ENCODE measurements around the gene TMEM98.

TMEM98 gene

GRCh38 chr17:32954477-32954876, 26.5 kb downstream of the TMEM98 start:
- no peaks in the 10 kb centered on the region for H3K27me3 ChIP-seq (ENCODE audit: insufficient read depth, low read length, poor library complexity, severe bottlenecking)
- no peaks in the 10 kb centered on the region for H4K20me1 ChIP-seq (ENCODE audit: insufficient read depth, low read length, poor library complexity, severe bottlenecking)
- H3K9ac ChIP-seq (ENCODE audit: low read depth, low read length, poor library complexity, severe bottlenecking) = no peak overlapping the region
- H3K36me3 ChIP-seq (ENCODE audit: insufficient read depth, low read length) = no peaks in the 10 kb centered on the region
- H3K4me2 ChIP-seq (ENCODE audit: low read depth, low read length, poor library complexity, severe bottlenecking) = no peak overlapping the region
- H2AFZ ChIP-seq (ENCODE audit: low read length) = no peak overlapping the region
- no peaks in the 10 kb centered on the region for H3K4me1 ChIP-seq (ENCODE audit: insufficient read depth, low read length, poor library complexity, severe bottlenecking)
- no peaks in the 10 kb centered on the region for H3K9me3 ChIP-seq (ENCODE audit: insufficient read depth, low read depth, low read length)
- no peak for TF ChIP-seq CTCF (conservative IDR thresholded peaks at IDR 0.05; ENCODE audit: low read length)
- no peak for TF ChIP-seq EZH2phosphoT487 (IDR thresholded peaks at IDR 0.05; ENCODE audit: borderline replicate concordance)
- H3K79me2 ChIP-seq (ENCODE audit: insufficient read depth, low read length) = no peaks in the 10 kb centered on the region
- H3K9me2 ChIP-seq (replicated peaks; ENCODE audit: low read depth, low read length) = no peaks in the 10 kb centered on the region
- no peaks in the 10 kb centered on the region for H3F3A ChIP-seq (ENCODE audit: low read depth)
- no peak overlapping the region for H3K4me3 ChIP-seq (ENCODE audit: low read length, poor library complexity, severe bottlenecking)

- Histone ChIP-seq H3F3A (ENCODE audit: low read depth) (no peaks in the 10 kb centered on the region), H3K4me3 (ENCODE audit: low read length, poor library complexity, severe bottlenecking) (no peak overlapping the region), H3K27me3 (ENCODE audit: insufficient read depth, low read length, poor library complexity, severe bottlenecking) (no peaks in the 10 kb centered on the region), H2AFZ (ENCODE audit: low read length) (no peak overlapping the region), H3K4me1 (ENCODE audit: insufficient read depth, low read length, poor library complexity, severe bottlenecking) (no peaks in the 10 kb centered on the region), H4K20me1 (ENCODE audit: insufficient read depth, low read length, poor library complexity, severe bottlenecking) (no peaks in the 10 kb centered on the region), H3K9me3 (ENCODE audit: insufficient read depth, low read depth, low read length) (no peaks in the 10 kb centered on the region), H3K36me3 (ENCODE audit: insufficient read depth, low read length) (no peaks in the 10 kb centered on the region), H3K79me2 (ENCODE audit: insufficient read depth, low read length) (no peaks in the 10 kb centered on the region), H3K9ac (ENCODE audit: low read depth, low read length, poor library complexity, severe bottlenecking) (no peak overlapping the region), H3K4me2 (ENCODE audit: low read depth, low read length, poor library complexity, severe bottlenecking) (no peak overlapping the region), H3K9me2 (replicated peaks; ENCODE audit: low read depth, low read length) (no peaks in the 10 kb centered on the region)
- TF ChIP-seq CTCF (conservative IDR thresholded peaks at IDR 0.05; ENCODE audit: low read length) = no peak
- no peak for TF ChIP-seq EZH2phosphoT487 (IDR thresholded peaks at IDR 0.05; ENCODE audit: borderline replicate concordance)
Observed at GRCh38 chr17:32955155-32955554, 27.2 kb downstream of the TMEM98 start.

- Histone ChIP-seq H3K9ac (ENCODE audit: low read depth, low read length, poor library complexity, severe bottlenecking) (no peak overlapping the region), H3K9me2 (replicated peaks; ENCODE audit: low read depth, low read length) (no peaks in the 10 kb centered on the region), H3K79me2 (ENCODE audit: insufficient read depth, low read length) (no peaks in the 10 kb centered on the region), H2AFZ (ENCODE audit: low read length) (no peak overlapping the region), H3K9me3 (ENCODE audit: insufficient read depth, low read depth, low read length) (no peaks in the 10 kb centered on the region), H3K27me3 (ENCODE audit: insufficient read depth, low read length, poor library complexity, severe bottlenecking) (no peaks in the 10 kb centered on the region), H3K4me1 (ENCODE audit: insufficient read depth, low read length, poor library complexity, severe bottlenecking) (no peaks in the 10 kb centered on the region), H3K4me3 (ENCODE audit: low read length, poor library complexity, severe bottlenecking) (no peak overlapping the region), H3K4me2 (ENCODE audit: low read depth, low read length, poor library complexity, severe bottlenecking) (no peak overlapping the region), H3K36me3 (ENCODE audit: insufficient read depth, low read length) (no peaks in the 10 kb centered on the region), H3F3A (ENCODE audit: low read depth) (no peaks in the 10 kb centered on the region), H4K20me1 (ENCODE audit: insufficient read depth, low read length, poor library complexity, severe bottlenecking) (no peaks in the 10 kb centered on the region)
- no peak for TF ChIP-seq CTCF (conservative IDR thresholded peaks at IDR 0.05; ENCODE audit: low read length)
- no peak for TF ChIP-seq EZH2phosphoT487 (IDR thresholded peaks at IDR 0.05; ENCODE audit: borderline replicate concordance)
Observed at GRCh38 chr17:32956240-32956970, 28.5 kb downstream of the TMEM98 start.

Data from Loucy (cell line).